ENCODE data around the gene AIFM3. TPM values are rescaled to one million over a fixed set of nuclear protein-coding genes. Genes with fewer than 3 reads are reported as not detected.

Gene AIFM3
- total and polyA plus RNA-seq, 2 of the 13 experiments (the other 11 are each of a cell fraction or from before 2014, with no cell fraction given): 9.0 to 15.3 TPM

DNA sequence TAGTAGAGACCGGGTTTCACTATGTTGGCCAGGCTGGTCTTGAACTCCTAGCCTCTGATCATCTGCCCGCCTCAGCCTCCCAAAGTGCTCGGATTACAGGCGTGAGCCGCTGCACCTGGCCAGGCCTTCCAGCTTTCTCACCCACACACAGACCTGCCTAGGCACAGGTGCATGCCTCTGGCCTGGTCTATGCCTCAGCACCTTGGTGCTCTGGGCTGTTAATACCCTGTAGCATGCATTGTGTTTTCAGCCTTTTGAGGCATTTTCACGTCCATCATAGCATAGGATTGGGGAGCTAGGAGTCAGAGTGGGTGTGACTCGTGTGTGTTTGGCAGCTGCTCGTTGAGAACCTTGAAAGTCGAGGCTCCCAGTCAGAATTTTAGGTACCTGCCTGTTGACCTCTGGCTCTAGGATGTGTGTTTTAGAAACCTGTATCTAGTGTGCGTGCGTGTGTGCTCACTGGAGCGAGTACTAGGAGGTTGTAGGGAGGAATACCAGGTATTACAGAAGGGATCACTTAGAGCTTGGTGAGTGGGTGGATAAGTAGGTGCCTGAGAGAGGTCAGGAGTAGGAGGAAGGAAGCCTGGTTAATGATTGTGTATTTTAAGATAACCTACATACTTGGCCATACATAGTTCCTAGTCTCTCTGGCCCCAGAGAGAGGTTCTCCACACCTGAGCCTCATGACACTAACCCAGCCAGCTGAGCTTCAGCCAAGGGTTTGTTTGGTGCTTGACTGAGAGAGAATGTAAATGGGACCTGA is 29.8 kb upstream of the AIFM3 start (continued):
- TF ChIP-seq, protein P1, sequence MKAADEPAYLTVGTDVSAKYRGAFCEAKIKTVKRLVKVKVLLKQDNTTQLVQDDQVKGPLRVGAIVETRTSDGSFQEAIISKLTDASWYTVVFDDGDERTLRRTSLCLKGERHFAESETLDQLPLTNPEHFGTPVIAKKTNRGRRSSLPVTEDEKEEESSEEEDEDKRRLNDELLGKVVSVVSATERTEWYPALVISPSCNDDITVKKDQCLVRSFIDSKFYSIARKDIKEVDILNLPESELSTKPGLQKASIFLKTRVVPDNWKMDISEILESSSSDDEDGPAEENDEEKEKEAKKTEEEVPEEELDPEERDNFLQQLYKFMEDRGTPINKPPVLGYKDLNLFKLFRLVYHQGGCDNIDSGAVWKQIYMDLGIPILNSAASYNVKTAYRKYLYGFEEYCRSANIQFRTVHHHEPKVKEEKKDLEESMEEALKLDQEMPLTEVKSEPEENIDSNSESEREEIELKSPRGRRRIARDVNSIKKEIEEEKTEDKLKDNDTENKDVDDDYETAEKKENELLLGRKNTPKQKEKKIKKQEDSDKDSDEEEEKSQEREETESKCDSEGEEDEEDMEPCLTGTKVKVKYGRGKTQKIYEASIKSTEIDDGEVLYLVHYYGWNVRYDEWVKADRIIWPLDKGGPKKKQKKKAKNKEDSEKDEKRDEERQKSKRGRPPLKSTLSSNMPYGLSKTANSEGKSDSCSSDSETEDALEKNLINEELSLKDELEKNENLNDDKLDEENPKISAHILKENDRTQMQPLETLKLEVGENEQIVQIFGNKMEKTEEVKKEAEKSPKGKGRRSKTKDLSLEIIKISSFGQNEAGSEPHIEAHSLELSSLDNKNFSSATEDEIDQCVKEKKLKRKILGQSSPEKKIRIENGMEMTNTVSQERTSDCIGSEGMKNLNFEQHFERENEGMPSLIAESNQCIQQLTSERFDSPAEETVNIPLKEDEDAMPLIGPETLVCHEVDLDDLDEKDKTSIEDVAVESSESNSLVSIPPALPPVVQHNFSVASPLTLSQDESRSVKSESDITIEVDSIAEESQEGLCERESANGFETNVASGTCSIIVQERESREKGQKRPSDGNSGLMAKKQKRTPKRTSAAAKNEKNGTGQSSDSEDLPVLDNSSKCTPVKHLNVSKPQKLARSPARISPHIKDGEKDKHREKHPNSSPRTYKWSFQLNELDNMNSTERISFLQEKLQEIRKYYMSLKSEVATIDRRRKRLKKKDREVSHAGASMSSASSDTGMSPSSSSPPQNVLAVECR (CRISPR knock-in tag; IDR thresholded peaks at IDR 0.05; ENCODE audit: borderline replicate concordance): peak; percentile 29; the same call in 1 of the 2 replicates
- no peak for TF ChIP-seq ZSCAN29 (CRISPR knock-in tag; conservative IDR thresholded peaks at IDR 0.05)

DNA sequence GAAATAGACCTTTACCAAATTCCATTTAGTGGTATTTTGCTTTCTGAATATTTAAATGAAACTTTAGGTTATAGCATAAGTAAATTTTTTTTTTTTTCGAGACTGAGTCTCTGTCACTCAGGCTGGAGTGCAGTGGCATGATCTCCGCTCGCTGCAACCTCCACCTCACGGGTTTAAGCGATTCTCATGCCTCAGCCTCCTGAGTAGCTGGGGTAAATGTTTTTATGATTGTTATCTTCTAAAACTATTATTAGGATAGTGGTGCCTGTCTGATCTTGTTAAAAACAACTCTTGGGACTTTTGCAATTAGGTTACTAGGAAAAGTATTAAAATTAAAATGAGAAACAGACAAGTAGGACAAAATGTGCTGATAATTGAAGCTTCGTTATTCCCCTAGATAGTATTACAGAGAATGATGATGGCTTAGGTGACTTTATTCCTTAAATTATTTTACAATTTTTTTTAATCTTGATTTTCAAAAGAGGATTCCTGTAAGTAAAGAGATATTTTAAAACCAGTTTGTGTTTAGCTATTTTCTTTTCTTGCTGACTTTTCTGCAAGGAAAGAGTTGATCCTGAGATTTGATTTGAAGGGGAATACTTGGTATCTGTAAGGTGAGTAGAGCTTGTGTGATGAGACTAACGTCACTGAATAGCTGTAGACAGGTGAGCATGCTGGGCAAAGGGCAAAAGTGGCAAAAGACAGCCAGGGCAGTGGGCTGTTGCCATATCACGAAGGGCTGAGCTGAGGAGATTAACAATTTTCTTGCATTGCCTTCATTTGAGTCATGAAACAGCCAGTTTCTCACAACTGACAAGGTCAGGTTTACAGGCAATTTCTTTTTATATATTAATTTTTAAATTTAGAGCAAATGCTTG is 29.0 kb upstream of the AIFM3 start:
- no peak for FAIRE-seq
- TF ChIP-seq GZF1 (CRISPR knock-in tag; IDR thresholded peaks at IDR 0.05) (no peak), ZNF777 (CRISPR knock-in tag; IDR thresholded peaks at IDR 0.05) (no peak), NFE2L1 (CRISPR knock-in tag; IDR thresholded peaks at IDR 0.05; ENCODE audit: borderline replicate concordance) (no peak), MAFK (conservative IDR thresholded peaks at IDR 0.05 in 1 of 2, IDR thresholded peaks at IDR 0.05 in 1 of 2; ENCODE audit: low read length in 2 of 2) (no peak)

More for the DNA sequence above, 29.0 kb upstream of the AIFM3 start:
- WGBS (ENCODE audit: low lambda C conversion rate): 88% methylated on average over 8 of the region's 8 CpGs
- no peak for ATAC-seq
- Histone ChIP-seq H3K4me2 (ENCODE audit: low read depth, low read length) (peak overlapping the region; percentile 61; the same call in 1 of the 2 replicates), H3K27ac (ENCODE audit: extremely low read length, insufficient read depth, low read length) (no peak overlapping the region), H3K27me3 (ENCODE audit: control insufficient read depth in 1 of 2, insufficient read depth in 2 of 2, low read length in 2 of 2) (no peaks in the 10 kb centered on the region), H3K79me2 (ENCODE audit: insufficient read depth, low read length) (peaks cover 93% of the 10 kb centered on the region), H3K9me3 (ENCODE audit: low read length) (no peaks in the 10 kb centered on the region), H2AFZ (ENCODE audit: low read length) (no peak overlapping the region), H4K20me1 (ENCODE audit: insufficient read depth, low read length) (peaks cover 95% of the 10 kb centered on the region), H3K4me1 (ENCODE audit: insufficient read depth, low read length) (peaks cover 88% of the 10 kb centered on the region), H3K4me3 (replicated peaks in 1 of 3; ENCODE audit: insufficient read depth in 1 of 3, low read depth in 2 of 3, low read length in 3 of 3) (no peak overlapping the region), H3K9ac (ENCODE audit: insufficient read depth, low read depth, low read length) (0 out of 2 replicates have a peak overlapping the region, but pooled peaks have one; percentile 21), H3K36me3 (replicated peaks in 1 of 2; ENCODE audit: control insufficient read depth in 1 of 2, insufficient read depth in 2 of 2, low read length in 2 of 2) (peaks cover 20 to 72% of the 10 kb centered on the region in 2 experiments)
- intact Hi-C loops (cut with micrococcal nuclease; ENCODE audit: unreplicated experiment): no loop called here
- CTCF ChIA-PET (ENCODE audit: low intra/inter-chr PET ratio, low total read pairs): no interaction called here
- no peak for DNase-seq (ENCODE audit: low spot score)
- POLR2A ChIA-PET: interaction anchor here (0.8 to 1.0 kb wide), 4 partner anchors 9 to 44 kb away, joined by 3 read pairs; partner anchors contain the start of genes CRKL and LZTR1
- BruUV-seq (replicated peaks): no TSS peak
- in situ Hi-C loops (cut with HindIII; ENCODE audit: extremely low pct_ligation_motif_present, low pct_unique_long_range_greater_than_20kb): no loop called here
